ENCODE data around the gene SLC35F5. TPM values are rescaled to one million over a fixed set of nuclear protein-coding genes. Genes with fewer than 3 reads are reported as not detected.

SLC35F5 gene
- total RNA-seq, 1 donor = 164 TPM

DNA sequence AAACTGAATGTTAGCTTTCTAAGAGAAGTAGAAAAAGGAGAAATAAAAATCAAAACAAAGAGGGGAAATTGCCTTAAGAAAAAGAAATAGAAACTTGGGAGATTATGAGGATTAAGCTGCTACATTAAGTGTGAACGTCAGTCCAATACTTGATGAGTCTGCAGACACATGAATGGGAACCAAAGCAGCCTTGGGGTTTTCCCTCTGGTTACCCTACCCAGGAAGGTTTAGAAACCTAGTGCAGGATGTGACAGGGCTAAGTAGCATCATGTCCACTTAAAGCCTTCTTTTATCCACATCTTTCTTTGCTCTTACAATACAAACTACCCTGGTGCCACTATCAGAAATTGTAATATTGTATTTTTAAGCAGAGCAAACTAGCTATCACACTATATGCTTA lies 22.3 kb downstream of the SLC35F5 start:
- H3K4me3 ChIP-seq (ENCODE audit: low read depth, low read length) = no peak overlapping the region
- TF ChIP-seq, protein P1, sequence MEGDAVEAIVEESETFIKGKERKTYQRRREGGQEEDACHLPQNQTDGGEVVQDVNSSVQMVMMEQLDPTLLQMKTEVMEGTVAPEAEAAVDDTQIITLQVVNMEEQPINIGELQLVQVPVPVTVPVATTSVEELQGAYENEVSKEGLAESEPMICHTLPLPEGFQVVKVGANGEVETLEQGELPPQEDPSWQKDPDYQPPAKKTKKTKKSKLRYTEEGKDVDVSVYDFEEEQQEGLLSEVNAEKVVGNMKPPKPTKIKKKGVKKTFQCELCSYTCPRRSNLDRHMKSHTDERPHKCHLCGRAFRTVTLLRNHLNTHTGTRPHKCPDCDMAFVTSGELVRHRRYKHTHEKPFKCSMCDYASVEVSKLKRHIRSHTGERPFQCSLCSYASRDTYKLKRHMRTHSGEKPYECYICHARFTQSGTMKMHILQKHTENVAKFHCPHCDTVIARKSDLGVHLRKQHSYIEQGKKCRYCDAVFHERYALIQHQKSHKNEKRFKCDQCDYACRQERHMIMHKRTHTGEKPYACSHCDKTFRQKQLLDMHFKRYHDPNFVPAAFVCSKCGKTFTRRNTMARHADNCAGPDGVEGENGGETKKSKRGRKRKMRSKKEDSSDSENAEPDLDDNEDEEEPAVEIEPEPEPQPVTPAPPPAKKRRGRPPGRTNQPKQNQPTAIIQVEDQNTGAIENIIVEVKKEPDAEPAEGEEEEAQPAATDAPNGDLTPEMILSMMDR (IDR thresholded peaks at IDR 0.05; ENCODE audit: insufficient read depth, low read length) = no peak
- DNase-seq (ENCODE audit: low read depth) = no peak

DNA sequence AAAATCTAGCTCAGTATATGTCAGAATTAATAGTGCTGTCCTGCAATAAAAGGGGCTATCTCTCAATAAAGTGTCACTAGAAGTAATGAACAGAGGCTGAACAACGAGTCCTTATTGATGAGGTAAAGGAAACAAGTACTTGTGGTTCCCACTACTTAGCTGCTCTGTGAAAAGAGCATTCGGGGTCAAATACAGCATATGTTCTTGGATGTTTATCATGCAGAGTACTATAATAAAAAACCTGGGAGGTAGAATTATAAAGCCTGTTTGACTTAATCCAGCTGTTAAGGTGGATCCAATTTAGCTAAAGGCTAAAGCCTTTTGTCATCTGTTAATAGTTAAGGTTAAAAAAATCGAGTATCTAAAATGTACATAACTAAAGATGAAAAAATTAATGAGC lies 32.4 kb downstream of the SLC35F5 start:
- no peak overlapping the region for H3K4me3 ChIP-seq (ENCODE audit: low read depth, low read length)
- TF ChIP-seq, protein P1 (IDR thresholded peaks at IDR 0.05; ENCODE audit: insufficient read depth, low read length) = no peak
- DNase-seq (ENCODE audit: low read depth) = no peak

DNA sequence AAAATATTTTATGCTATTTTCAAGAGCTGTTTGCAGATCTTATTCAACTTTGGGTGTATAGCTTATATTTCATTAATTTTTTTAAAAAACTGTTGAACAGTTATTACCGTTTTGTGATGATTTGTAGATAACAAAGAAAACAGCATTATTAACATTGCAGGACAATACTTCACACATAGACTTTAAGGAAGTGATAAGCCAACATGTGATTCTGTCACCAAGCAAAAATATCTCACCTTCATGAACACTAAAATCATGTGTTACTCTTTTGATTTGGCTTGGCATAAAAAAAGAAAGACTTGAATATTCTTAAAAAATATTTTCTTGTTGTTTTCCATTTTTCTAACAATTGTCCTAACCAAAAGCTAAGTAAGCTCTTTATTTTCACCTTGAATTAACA lies 33.0 kb downstream of the SLC35F5 start:
- DNase-seq (ENCODE audit: low read depth) = no peak
- TF ChIP-seq, protein P1 (IDR thresholded peaks at IDR 0.05; ENCODE audit: insufficient read depth, low read length) = no peak
- no peak overlapping the region for H3K4me3 ChIP-seq (ENCODE audit: low read depth, low read length)

DNA sequence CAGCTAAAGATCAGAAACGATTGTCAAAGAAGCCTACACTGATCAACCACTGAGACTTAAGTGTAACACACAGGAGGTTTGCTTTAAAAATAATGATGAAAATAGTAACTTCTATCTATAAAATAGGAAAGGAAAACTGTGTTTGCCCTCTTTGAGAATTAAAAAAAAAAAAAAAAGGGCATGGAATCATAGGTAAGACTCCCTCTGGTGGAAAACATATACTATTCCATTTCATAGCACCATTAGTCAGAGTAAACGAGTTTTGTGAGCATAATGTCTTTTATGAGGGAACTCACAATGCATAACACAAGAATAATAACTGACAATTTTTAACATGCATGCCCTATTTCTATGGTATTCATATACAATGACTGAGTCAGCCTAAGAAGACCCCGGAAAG lies 36.3 kb downstream of the SLC35F5 start:
- H3K4me3 ChIP-seq (ENCODE audit: low read depth, low read length) = no peak overlapping the region
- TF ChIP-seq, protein P1 (IDR thresholded peaks at IDR 0.05; ENCODE audit: insufficient read depth, low read length) = peak; percentile 51
- peak; percentile 27 for DNase-seq (ENCODE audit: low read depth)

DNA sequence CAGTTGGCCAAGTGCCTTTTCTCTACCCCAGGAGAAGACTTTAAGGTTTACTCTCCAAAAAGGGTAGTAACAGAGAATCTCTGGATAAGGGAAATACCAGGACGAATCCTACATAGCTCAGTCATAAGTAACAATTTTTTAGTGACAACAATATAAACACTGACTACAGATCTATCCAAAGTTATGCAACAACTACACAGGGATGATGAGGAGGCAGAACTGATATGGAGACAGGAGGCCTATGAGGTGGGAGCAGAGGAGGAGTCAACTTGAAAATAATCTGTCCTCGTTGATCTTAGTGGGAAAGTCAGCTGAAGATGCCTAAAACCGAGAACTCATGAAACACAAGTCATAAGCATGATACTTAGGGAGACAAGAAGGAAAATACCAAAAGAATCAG lies 40.2 kb downstream of the SLC35F5 start:
- DNase-seq (ENCODE audit: low read depth) = peak; percentile 27
- H3K4me3 ChIP-seq (ENCODE audit: low read depth, low read length) = no peak overlapping the region
- TF ChIP-seq, protein P1 (IDR thresholded peaks at IDR 0.05; ENCODE audit: insufficient read depth, low read length) = no peak

DNA sequence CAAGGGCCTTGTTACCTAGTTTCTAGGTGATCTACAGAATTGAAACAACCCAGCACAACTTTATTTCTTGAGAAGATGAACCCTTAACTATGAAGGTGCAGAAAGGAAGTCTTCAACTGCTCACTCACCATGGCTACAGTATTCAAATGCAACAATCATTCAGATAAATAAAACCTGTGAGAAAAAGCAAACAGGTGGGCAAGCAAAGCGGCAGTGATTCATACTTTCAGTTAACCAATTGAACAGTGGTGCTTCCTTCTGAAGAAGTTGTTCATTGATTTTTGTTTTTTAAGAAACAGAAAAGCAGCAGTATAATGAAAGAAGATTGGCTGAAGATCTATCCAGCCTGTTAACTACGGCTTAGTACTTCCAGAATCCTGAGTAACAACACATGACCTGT lies 43.5 kb downstream of the SLC35F5 start:
- no peak overlapping the region for H3K4me3 ChIP-seq (ENCODE audit: low read depth, low read length)
- TF ChIP-seq, protein P1 (IDR thresholded peaks at IDR 0.05; ENCODE audit: insufficient read depth, low read length) = no peak
- DNase-seq (ENCODE audit: low read depth) = no peak

DNA sequence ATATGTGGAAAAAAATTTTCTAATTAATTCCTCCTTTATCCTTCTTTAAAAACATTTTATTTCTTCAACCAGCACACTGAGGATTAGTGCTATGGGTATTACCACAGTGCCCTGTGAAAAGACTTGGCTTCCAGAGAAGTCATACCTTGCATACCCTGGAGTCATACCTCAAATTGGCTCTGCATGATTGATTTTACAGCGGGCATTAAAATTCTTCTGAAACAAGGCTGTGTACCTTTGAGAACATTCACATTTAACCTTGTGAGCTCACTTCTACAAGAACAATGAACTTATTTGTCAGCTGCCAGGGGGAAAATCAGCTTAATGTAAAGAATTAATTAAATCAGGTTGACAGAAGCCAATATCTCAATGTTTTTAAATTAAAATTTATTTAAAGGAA lies 44.6 kb downstream of the SLC35F5 start:
- TF ChIP-seq, protein P1 (IDR thresholded peaks at IDR 0.05; ENCODE audit: insufficient read depth, low read length) = no peak
- no peak overlapping the region for H3K4me3 ChIP-seq (ENCODE audit: low read depth, low read length)
- no peak for DNase-seq (ENCODE audit: low read depth)

Data from fibroblast of the aortic adventitia (primary cell).